Epithelial cell of proximal tubule (primary cell): ENCODE data around the gene ADTRP. TPM values are rescaled to one million over a fixed set of nuclear protein-coding genes. Genes with fewer than 3 reads are reported as not detected.
A peak's percentile ranks its signal among the peaks of the same experiment; 100 is the strongest.

Source experiments
- DNase-seq: peaks from one replicate; pipeline ENCODE4 v3.0.0-alpha.2; 2011; ENCODE audit warnings: low read depth
- H3K4me3 ChIP-seq: 2 replicates; pipeline ENCODE4 v1.5.1; 2011; ENCODE audit warnings: low read depth, mild to moderate bottlenecking, low read length
- CTCF ChIP-seq: conservative IDR thresholded peaks from 2 replicates; pipeline ENCODE4 v1.5.1; 2012; ENCODE audit warnings: low read depth, mild to moderate bottlenecking, low read length
- total RNA-seq: library from RNA; depleted of rRNA; stranded (reverse); fragments of >200 nt; gene quantifications from 2 replicates; pipeline ENCODE4 v1.2.3, GENCODE V29; 2015

The ADTRP gene
- total RNA-seq, 1 donor from 2014 or later = 0.12 TPM

GRCh38 chr6:11770546-11771466, 7.8 kb downstream of the ADTRP start:
- TF ChIP-seq CTCF = no peak
- peak; percentile 91 for DNase-seq
- no peak overlapping the region for H3K4me3 ChIP-seq

GRCh38 chr6:11769811-11770545, 8.6 kb downstream of the ADTRP start:
- no peak for TF ChIP-seq CTCF
- DNase-seq = no peak
- H3K4me3 ChIP-seq = no peak overlapping the region

DNA sequence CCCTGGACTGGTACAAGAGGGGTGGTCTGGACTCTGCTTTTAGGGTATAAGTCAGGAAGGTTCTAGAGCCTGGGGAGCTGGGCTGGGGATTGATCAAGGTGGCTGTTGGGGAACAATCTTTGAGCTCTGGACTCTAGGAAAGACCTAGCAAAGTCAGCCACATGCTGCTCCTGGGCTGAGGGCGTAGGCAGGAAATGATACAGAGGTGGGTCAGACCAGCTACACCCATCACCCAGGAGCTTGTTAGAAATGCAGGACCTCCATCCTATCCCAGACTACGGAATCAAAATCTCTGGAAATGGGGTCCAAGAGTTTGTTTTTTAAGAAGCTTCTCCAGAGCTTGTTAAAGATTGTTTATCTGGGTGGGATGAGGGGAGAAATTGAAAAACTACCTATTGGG, 9.4 kb downstream of the ADTRP start:
- H3K4me3 ChIP-seq = no peak overlapping the region
- no peak for DNase-seq
- TF ChIP-seq CTCF = no peak

GRCh38 chr6:11767978-11768756, 10.4 kb downstream of the ADTRP start:
- no peak for TF ChIP-seq CTCF
- no peak overlapping the region for H3K4me3 ChIP-seq
- DNase-seq = no peak

GRCh38 chr6:11767458-11767857, 11.1 kb downstream of the ADTRP start:
- no peak for DNase-seq
- TF ChIP-seq CTCF = no peak
- no peak overlapping the region for H3K4me3 ChIP-seq

GRCh38 chr6:11766589-11767450, 11.8 kb downstream of the ADTRP start:
- TF ChIP-seq CTCF = no peak
- DNase-seq = peak; percentile 97
- no peak overlapping the region for H3K4me3 ChIP-seq
